Measurements from ENCODE around the gene NBL1.

NBL1 gene

GRCh38 chr1:19675797-19676196 is 31.7 kb downstream of the NBL1 start:
- no peak for ATAC-seq (replicated peaks)
- no peak overlapping the region for H3K27ac Mint-ChIP-seq
- H3K36me3 Mint-ChIP-seq (ENCODE audit: insufficient read depth) = peaks cover 3% of the 10 kb centered on the region

GRCh38 chr1:19676438-19676922 is 32.4 kb downstream of the NBL1 start:
- no peak overlapping the region for H3K27ac Mint-ChIP-seq
- peaks cover 0 to 9% of the 10 kb centered on the region in 2 donors for H3K4me1 Mint-ChIP-seq (ENCODE audit: low read depth in 2 of 2)
- H3K9me3 Mint-ChIP-seq = no peaks in the 10 kb centered on the region
- peak in 1 of 3 experiments; percentile 19 for DNase-seq
- H3K4me3 Mint-ChIP-seq = no peak overlapping the region
- ATAC-seq (replicated peaks) = no peak
- peaks cover 0 to 38% of the 10 kb centered on the region in 2 donors for H3K27me3 Mint-ChIP-seq
- peaks cover 3% of the 10 kb centered on the region for H3K36me3 Mint-ChIP-seq (ENCODE audit: insufficient read depth)

More at GRCh38 chr1:19675797-19676196, 31.7 kb downstream of the NBL1 start:
- Mint-ChIP-seq H3K9me3 (no peaks in the 10 kb centered on the region), H3K4me3 (no peak overlapping the region), H3K4me1 (ENCODE audit: low read depth in 2 of 2) (peaks cover 0 to 9% of the 10 kb centered on the region in 2 donors), H3K27me3 (peaks cover 0 to 44% of the 10 kb centered on the region in 2 donors)
- no peak for DNase-seq

GRCh38 chr1:19678493-19678892 is 34.4 kb downstream of the NBL1 start:
- Mint-ChIP-seq H3K27ac (no peak overlapping the region), H3K36me3 (ENCODE audit: insufficient read depth) (no peaks in the 10 kb centered on the region), H3K27me3 (peaks cover 0 to 27% of the 10 kb centered on the region in 2 donors), H3K4me3 (no peak overlapping the region), H3K4me1 (ENCODE audit: low read depth in 2 of 2) (peaks cover 0 to 9% of the 10 kb centered on the region in 2 donors), H3K9me3 (no peaks in the 10 kb centered on the region)
- ATAC-seq (replicated peaks) = no peak
- no peak for DNase-seq

GRCh38 chr1:19678931-19679453 is 34.9 kb downstream of the NBL1 start:
- peaks cover 0 to 27% of the 10 kb centered on the region in 2 donors for H3K27me3 Mint-ChIP-seq
- ATAC-seq (replicated peaks) = no peak
- H3K4me1 Mint-ChIP-seq (ENCODE audit: low read depth in 2 of 2) = peaks cover 0 to 9% of the 10 kb centered on the region in 2 donors
- H3K27ac Mint-ChIP-seq = no peak overlapping the region
- H3K36me3 Mint-ChIP-seq (ENCODE audit: insufficient read depth) = no peaks in the 10 kb centered on the region
- H3K4me3 Mint-ChIP-seq = no peak overlapping the region
- H3K9me3 Mint-ChIP-seq = no peaks in the 10 kb centered on the region
- DNase-seq = no peak

- Mint-ChIP-seq H3K27me3 (peaks cover 0 to 21% of the 10 kb centered on the region in 2 donors), H3K4me1 (ENCODE audit: low read depth in 2 of 2) (peaks cover 0 to 9% of the 10 kb centered on the region in 2 donors), H3K36me3 (ENCODE audit: insufficient read depth) (no peaks in the 10 kb centered on the region), H3K4me3 (no peak overlapping the region), H3K9me3 (no peaks in the 10 kb centered on the region), H3K27ac (no peak overlapping the region)
- ATAC-seq (replicated peaks) = no peak
- no peak for DNase-seq
Observed at GRCh38 chr1:19679691-19680090, 35.6 kb downstream of the NBL1 start.

- H3K36me3 Mint-ChIP-seq (ENCODE audit: insufficient read depth) = no peaks in the 10 kb centered on the region
- H3K4me3 Mint-ChIP-seq = no peak overlapping the region
- H3K9me3 Mint-ChIP-seq = no peaks in the 10 kb centered on the region
- DNase-seq (no peak), ATAC-seq (replicated peaks) (no peak)
- no peak overlapping the region for H3K27ac Mint-ChIP-seq
- H3K4me1 Mint-ChIP-seq (ENCODE audit: low read depth in 2 of 2) = peaks cover 0 to 9% of the 10 kb centered on the region in 2 donors
- H3K27me3 Mint-ChIP-seq = peaks cover 0 to 11% of the 10 kb centered on the region in 2 donors
Observed at GRCh38 chr1:19680644-19681043, 36.5 kb downstream of the NBL1 start.

- no peaks in the 10 kb centered on the region for H3K9me3 Mint-ChIP-seq
- no peak for DNase-seq
- no peak for ATAC-seq (replicated peaks)
- H3K4me3 Mint-ChIP-seq = no peak overlapping the region
- H3K36me3 Mint-ChIP-seq (ENCODE audit: insufficient read depth) = peaks cover 8% of the 10 kb centered on the region
- H3K4me1 Mint-ChIP-seq (ENCODE audit: low read depth in 2 of 2) = peaks cover 0 to 2% of the 10 kb centered on the region in 2 donors
- H3K27ac Mint-ChIP-seq = no peak overlapping the region
- H3K27me3 Mint-ChIP-seq = no peaks in the 10 kb centered on the region
Observed at GRCh38 chr1:19682257-19682656, 38.1 kb downstream of the NBL1 start.

GRCh38 chr1:19682901-19683300 is 38.8 kb downstream of the NBL1 start:
- Mint-ChIP-seq H3K27me3 (no peaks in the 10 kb centered on the region), H3K4me1 (ENCODE audit: low read depth in 2 of 2) (peaks cover 5 to 6% of the 10 kb centered on the region in 2 donors), H3K4me3 (no peak overlapping the region), H3K36me3 (ENCODE audit: insufficient read depth) (peaks cover 10% of the 10 kb centered on the region), H3K9me3 (no peaks in the 10 kb centered on the region), H3K27ac (no peak overlapping the region)
- no peak for DNase-seq
- ATAC-seq (replicated peaks) = no peak

- Mint-ChIP-seq H3K27ac (no peak overlapping the region), H3K4me1 (ENCODE audit: low read depth in 2 of 2) (peaks cover 9 to 10% of the 10 kb centered on the region in 2 donors), H3K4me3 (no peak overlapping the region), H3K36me3 (ENCODE audit: insufficient read depth) (peaks cover 12% of the 10 kb centered on the region), H3K27me3 (no peaks in the 10 kb centered on the region), H3K9me3 (no peaks in the 10 kb centered on the region)
- no peak for ATAC-seq (replicated peaks)
- no peak for DNase-seq
Observed at GRCh38 chr1:19683351-19683750, 39.2 kb downstream of the NBL1 start.

- H3K27ac Mint-ChIP-seq = no peak overlapping the region
- no peak overlapping the region for H3K4me3 Mint-ChIP-seq
Observed at GRCh38 chr1:19684677-19685076, 40.6 kb downstream of the NBL1 start.

GRCh38 chr1:19685994-19686393 is 41.9 kb downstream of the NBL1 start:
- peak overlapping the region in 1 of 2 donors; percentile 85 for H3K27ac Mint-ChIP-seq
- DNase-seq = no peak
- no peaks in the 10 kb centered on the region for H3K27me3 Mint-ChIP-seq
- peaks cover 16% of the 10 kb centered on the region for H3K36me3 Mint-ChIP-seq (ENCODE audit: insufficient read depth)
- no peaks in the 10 kb centered on the region for H3K9me3 Mint-ChIP-seq
- peaks cover 28 to 29% of the 10 kb centered on the region in 2 donors for H3K4me1 Mint-ChIP-seq (ENCODE audit: low read depth in 2 of 2)
- ATAC-seq (replicated peaks) = no peak
- no peak overlapping the region for H3K4me3 Mint-ChIP-seq

More at GRCh38 chr1:19684677-19685076, 40.6 kb downstream of the NBL1 start:
- H3K36me3 Mint-ChIP-seq (ENCODE audit: insufficient read depth) = peaks cover 12% of the 10 kb centered on the region
- ATAC-seq (replicated peaks) = no peak
- no peaks in the 10 kb centered on the region for H3K27me3 Mint-ChIP-seq
- no peak for DNase-seq
- H3K9me3 Mint-ChIP-seq = no peaks in the 10 kb centered on the region
- H3K4me1 Mint-ChIP-seq (ENCODE audit: low read depth in 2 of 2) = peaks cover 20 to 24% of the 10 kb centered on the region in 2 donors

GRCh38 chr1:19687414-19687813 is 43.3 kb downstream of the NBL1 start:
- H3K27ac Mint-ChIP-seq = peak overlapping the region; percentile 85 to 94
- peaks cover 28 to 29% of the 10 kb centered on the region in 2 donors for H3K4me1 Mint-ChIP-seq (ENCODE audit: low read depth in 2 of 2)
- no peak for ATAC-seq (replicated peaks)
- DNase-seq = no peak
- H3K27me3 Mint-ChIP-seq = no peaks in the 10 kb centered on the region
- H3K9me3 Mint-ChIP-seq = no peaks in the 10 kb centered on the region
- peak overlapping the region; percentile 25 to 51 for H3K4me3 Mint-ChIP-seq
- H3K36me3 Mint-ChIP-seq (ENCODE audit: insufficient read depth) = peaks cover 18% of the 10 kb centered on the region

- peaks cover 18% of the 10 kb centered on the region for H3K36me3 Mint-ChIP-seq (ENCODE audit: insufficient read depth)
- no peaks in the 10 kb centered on the region for H3K27me3 Mint-ChIP-seq
- DNase-seq (peak; percentile 35 to 69 (median 40)), ATAC-seq (replicated peaks) (peak; percentile 90)
- peak overlapping the region; percentile 85 to 94 for H3K27ac Mint-ChIP-seq
- no peaks in the 10 kb centered on the region for H3K9me3 Mint-ChIP-seq
- peaks cover 28 to 29% of the 10 kb centered on the region in 2 donors for H3K4me1 Mint-ChIP-seq (ENCODE audit: low read depth in 2 of 2)
- peak overlapping the region; percentile 51 to 55 for H3K4me3 Mint-ChIP-seq
Observed at GRCh38 chr1:19688041-19688842, 44.1 kb downstream of the NBL1 start.
